AML-193 (cell line): Measurements from ENCODE around the gene AKR1C3.
A peak's percentile ranks its signal among the peaks of the same experiment; 100 is the strongest.
"Not testable (repeated sequence)": the region's sequence is repeated elsewhere in the genome, so short reads cannot be mapped to it uniquely, and the experiment has no call there.

Source experiments
- DNase-seq, 2 experiments: peaks; one replicate each; lab custom pipeline; 2025; lab: John Stamatoyannopoulos, UW

Gene AKR1C3

GRCh38 chr10:5088703-5089261 is 5.4 kb upstream of the AKR1C3 start:
- DNase-seq, result no peak

- DNase-seq, result peak; percentile 43 to 69
Observed at GRCh38 chr10:5089865-5090264, 4.3 kb upstream of the AKR1C3 start.

DNA sequence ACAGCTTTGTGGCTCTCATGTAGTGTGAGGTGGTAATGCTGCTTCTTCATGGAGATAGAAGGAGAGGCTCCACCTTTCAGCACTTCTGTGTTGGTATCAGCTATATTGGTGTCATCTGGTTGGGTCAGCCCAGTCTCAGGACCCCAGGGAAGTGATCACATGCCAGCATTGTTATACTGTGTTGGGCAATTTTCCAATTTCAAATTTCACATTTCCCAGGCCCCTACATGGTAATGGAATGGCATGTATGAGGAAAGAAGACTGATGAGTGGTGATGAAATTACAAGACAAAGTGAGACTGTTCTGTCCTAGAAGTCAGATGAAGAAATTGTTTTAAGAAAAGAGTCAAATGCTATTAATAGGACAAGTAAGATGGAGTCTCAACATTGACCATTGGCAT is 3.7 kb upstream of the AKR1C3 start:
- DNase-seq, result no peak

- DNase-seq, result no peak
Observed at GRCh38 chr10:5091196-5091595, 3.0 kb upstream of the AKR1C3 start.

DNA sequence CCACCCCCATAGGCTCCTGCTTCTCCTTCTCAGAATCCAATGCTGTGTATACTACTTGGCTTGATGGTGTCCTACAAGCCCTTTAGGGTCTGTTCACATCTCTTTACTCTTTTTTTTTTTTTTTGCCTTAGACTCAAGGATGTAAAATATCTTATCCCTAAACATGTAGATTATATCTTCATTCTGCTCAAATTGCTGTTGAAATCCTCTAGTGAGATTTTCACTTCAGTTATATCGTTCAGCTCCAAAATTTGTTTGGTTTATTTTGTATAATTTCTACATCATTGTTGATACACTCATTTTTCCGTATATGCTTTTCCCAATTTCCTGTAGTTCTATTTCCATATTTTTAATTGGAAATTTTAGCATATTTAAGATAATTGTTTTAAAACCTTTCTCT is 1.8 kb upstream of the AKR1C3 start:
- no peak for DNase-seq

DNA sequence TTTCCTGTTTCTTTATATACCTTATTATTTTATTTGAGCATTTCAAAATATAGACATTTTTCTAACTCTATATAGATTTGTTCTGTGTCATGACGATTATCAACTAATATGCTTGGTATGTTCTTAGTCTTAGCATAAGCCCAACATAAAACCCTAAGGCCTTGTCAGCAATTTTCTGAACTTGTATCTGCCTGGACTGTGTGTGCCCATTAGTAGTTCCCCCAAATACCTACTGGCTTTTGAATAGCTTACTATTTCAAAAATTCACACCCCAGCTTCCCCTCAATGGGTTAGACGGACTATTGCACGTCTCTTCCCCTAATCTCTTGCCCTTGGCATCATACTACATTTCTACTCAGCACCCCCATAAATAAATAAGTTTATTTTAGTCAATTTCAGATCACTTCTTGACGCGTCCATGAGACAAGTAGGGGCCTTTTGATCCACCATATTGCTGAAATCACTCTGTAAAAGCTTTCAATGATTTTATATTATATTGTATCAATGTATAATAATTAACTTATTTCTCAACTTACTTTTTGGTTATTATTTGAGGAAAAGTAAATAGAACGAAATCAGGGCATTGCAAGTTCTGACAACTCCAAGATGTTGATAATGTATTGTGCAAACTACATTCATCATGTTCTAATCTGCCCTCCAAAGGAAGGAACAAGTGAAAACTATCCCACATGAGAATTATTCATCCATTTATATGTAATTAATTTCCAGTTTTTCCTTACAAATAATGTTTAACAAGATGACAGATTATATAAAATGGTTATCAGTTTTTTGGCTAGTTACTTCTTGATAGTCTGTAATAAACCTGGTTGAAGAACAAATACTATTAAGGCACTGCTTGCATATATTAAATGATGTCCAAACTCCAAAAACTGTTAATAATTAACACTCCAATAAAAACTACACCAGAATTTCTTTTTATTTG is 1.1 kb upstream of the AKR1C3 start:
- no peak for DNase-seq

DNA sequence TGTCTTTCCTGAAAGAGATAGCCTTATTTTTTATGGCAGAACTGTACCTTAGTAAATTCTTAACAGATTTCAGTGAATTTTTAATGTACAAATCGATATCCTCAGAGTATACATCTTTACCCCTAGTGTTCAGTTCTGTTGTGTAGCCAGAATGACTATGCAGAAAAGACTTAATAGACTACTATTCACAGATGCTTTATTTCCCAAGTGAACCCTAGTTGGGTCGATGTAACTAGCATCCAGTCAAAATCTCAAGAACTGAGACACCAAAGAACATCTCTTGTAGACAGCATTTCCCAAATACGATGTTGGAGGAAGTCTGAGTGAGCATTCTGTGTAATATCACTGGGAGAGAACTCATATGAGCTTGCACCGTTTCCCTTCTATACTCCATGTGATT is 1.5 kb downstream of the AKR1C3 start:
- peak in 1 of 2 experiments; percentile 2 for DNase-seq

GRCh38 chr10:5096108-5096507 is 1.9 kb downstream of the AKR1C3 start:
- DNase-seq, result no peak

- not testable (repeated sequence) for DNase-seq
Observed at GRCh38 chr10:5102479-5102878, 8.3 kb downstream of the AKR1C3 start.

DNA sequence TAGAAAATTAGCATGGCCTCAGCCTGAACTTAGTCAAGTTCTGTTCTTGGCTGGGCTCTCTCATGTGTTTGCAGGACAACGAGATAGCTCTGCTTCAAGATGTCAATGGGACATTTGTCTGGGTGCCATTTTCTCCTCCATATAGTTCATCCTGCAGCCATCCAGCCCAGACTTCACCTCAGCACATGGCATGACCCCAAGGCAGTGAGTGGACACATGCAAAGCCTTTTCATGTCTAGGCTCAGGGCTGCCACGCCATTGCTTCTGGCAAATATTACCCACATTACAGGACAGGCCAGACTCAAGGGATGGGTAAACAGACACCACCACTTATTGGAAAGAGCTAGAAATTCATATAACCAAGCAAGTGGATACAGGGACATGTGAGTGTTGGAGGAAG is 9.3 kb downstream of the AKR1C3 start:
- DNase-seq, result no peak

GRCh38 chr10:5105626-5106025 is 11.4 kb downstream of the AKR1C3 start:
- DNase-seq, result no peak

DNA sequence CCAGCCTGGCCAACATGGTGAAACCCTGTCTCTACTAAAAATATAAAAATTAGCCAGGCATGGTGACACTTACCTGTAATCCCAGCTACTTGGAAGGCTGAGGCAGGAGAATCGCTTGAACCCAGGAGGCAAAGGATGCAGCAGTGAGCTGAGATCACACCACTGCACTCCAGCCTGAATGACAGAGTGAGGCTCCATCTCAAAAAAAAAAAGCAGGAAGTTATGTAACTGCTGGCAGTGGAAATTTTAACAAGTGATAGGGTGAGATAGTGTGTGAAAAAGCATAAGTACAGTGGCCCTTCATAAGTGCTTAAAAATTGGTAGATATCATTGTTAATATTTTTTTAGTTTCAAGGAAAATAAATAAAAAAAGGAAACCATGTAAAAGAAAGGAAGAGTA is 12.3 kb downstream of the AKR1C3 start:
- peak; percentile 7 to 8 for DNase-seq

- DNase-seq, result no peak
Observed at GRCh38 chr10:5107860-5108526, 13.8 kb downstream of the AKR1C3 start.

DNA sequence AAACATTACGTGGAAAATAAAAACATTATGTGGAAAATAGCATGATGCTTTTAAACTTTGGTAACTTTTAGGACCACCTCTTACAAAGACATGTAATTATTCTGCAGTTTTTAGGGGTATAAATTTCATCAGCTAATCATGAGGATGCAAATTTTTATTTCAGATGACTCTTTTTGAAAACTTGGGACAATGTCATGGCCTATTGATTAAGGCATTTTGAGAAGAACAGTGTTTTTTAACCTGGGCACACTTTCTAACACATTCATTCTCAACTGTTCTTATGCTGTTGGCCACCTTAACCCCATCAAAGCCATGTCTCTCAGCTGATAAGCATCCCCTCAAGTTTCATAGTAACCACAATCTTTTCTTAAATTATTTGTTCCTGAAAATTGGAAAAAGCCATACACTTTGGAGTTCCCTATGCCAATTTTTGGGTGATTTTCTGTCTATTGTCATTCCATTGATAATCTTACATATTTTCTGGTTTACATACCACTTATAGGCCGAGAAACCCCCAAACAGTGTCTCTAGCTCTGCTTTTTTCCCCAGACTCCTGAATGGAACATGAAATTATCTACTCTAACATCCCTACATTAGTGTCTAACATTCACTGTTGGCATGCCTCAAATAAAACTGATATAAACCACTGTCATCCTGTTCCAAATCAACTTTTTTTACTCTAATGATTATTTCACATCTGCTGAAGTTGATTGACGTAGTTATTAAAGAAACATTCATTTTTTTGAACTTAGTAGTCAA is 14.6 kb downstream of the AKR1C3 start:
- no peak for DNase-seq

DNA sequence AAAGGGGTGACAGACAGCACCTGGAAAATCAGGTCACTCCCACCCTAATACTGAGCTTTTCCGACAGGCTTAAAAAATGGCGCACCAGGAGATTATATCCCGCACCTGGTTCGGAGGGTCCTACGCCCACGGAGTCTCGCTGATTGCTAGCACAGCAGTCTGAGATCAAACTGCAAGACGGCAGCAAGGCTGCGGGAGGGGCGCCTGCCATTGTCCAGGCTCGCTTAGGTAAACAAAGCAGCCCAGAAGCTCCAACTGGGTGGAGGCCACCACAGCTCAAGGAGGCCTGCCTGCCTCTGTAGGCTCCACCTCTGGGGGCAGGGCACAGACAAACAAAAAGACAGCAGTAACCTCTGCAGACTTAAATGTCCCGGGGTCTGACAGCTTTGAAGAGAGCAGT is 15.6 kb downstream of the AKR1C3 start:
- DNase-seq, result not testable (repeated sequence)

DNA sequence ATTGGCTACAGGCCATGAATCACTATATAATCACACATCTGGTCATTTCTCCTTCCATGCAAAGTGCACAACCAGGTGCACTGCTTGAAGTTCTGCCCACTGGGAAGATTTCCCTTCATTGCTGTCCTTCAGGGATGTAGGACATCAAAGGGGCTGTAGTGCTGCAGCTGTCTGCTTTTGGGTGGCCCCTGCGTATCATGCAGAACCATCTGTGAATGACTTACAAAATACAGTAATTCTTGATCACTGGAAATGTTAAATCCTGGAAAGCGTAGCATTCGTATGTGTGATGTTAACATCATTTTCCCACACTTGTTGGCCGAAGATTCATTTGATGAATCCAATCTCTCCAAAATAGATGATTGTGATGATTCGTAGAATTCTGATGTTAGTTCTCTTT is 22.4 kb downstream of the AKR1C3 start:
- DNase-seq, result no peak

GRCh38 chr10:5117026-5117425 is 22.8 kb downstream of the AKR1C3 start:
- no peak for DNase-seq

DNA sequence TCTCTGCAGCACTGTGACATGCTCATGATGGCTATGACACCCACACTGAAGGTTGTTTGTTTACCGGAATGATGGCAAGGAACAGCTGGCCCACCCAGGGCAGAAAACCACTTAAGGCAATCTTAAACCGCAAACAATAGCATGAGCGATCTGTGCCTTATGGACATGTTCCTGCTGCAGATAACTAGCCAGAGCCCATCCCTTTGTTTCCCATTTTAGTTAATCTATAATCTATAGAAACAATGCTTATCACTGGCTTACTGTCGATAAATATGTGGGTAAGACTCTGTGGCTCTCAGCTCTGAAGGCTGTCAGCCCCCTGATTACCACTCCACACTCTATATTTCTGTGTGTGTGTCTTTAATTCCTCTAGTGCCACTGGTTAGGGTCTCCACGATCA is 25.8 kb downstream of the AKR1C3 start:
- DNase-seq, result not testable (repeated sequence)

GRCh38 chr10:5123886-5124285 is 29.7 kb downstream of the AKR1C3 start:
- no peak for DNase-seq

DNA sequence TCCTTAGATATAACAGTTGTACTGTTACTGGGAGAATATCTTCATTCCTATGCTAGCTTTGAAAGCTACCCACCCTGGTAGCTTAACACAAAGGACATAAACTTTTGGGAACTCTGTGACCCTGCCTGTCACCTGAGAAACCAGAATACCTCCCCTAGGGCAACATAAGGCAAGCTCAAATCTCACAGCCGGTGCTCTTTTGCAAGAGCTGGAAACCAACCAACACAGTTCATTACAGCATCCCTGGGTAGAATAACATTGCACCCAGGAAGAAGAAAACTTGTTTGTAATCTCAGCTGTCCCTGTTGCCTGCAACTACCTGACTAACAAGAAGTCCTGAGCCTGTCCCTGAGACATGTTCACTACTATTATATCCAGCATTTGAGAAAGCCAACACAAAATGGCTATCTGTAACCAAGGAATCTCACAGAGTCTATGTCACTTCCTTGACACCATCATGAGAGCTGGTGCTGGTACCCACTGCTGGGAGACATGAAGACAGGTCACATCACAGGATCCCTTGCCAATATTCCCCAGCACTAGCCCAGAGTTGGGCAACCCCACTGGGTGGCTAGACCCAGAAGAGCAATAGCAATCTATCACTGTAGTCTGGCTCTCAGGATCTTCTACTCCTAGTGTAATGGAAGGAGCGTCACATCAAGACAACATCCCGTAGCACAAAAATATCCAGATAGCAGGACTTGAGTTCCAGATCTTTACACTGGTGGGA is 31.3 kb downstream of the AKR1C3 start:
- DNase-seq, result no peak

DNA sequence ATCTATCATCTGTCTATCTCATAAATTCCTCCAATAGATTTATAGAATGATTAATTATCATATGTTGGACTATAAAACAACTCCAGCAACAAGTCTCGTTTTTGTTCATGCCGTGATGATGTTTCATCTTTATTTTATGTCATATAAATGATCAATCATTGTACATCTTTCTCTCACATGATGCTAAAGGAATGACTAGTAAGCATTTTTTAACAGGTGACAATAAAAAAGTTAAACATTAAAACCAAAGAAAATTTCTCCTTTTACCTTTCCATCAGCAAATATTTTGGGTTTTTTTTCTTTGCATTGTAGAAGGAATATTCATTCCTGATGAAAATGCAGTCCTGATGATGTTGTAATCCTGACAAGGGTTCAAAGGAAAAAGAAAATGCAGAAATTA is 41.4 kb downstream of the AKR1C3 start:
- no peak for DNase-seq
